DOHH2 (cell line): ENCODE data around the gene CDKN2B-AS1.

Source experiments
- H3F3A ChIP-seq: fragments of 200-600 bp; sonication (generic), shearing (Covaris generic); 2 replicates; pipeline ENCODE4 v1.6.0; 2016; ENCODE audit warnings: antibody characterized with exemption, mild to moderate bottlenecking; ENCODE audit not compliant: control insufficient read depth, insufficient read depth
- H3K27ac ChIP-seq: fragments of 200-600 bp; sonication (generic); 2 replicates; pipeline ENCODE4 v1.5.1; 2014; ENCODE audit warnings: low read depth, mild to moderate bottlenecking, low read length, moderate library complexity
- H3K27me3 ChIP-seq: fragments of 200-600 bp; sonication (generic); 2 replicates; pipeline ENCODE4 v1.6.1; 2014; ENCODE audit warnings: mild to moderate bottlenecking, low read length, mixed read lengths; ENCODE audit not compliant: control insufficient read depth
- H3K36me3 ChIP-seq: fragments of 200-600 bp; sonication (generic); 2 replicates; pipeline ENCODE4 v1.6.1; 2014; ENCODE audit warnings: mild to moderate bottlenecking, low read length, moderate library complexity, mixed read lengths; ENCODE audit not compliant: control insufficient read depth
- H3K4me1 ChIP-seq: fragments of 200-600 bp; sonication (generic); 2 replicates; pipeline ENCODE4 v1.6.1; 2014; ENCODE audit warnings: mild to moderate bottlenecking, low read length, mixed read lengths; ENCODE audit not compliant: control insufficient read depth
- H3K4me2 ChIP-seq: fragments of 200-600 bp; sonication (generic); 2 replicates; pipeline ENCODE4 v1.6.0; 2014; ENCODE audit warnings: mild to moderate bottlenecking, low read length, moderate library complexity
- H3K4me3 ChIP-seq: fragments of 200-600 bp; sonication (generic); 2 replicates; pipeline ENCODE4 v1.5.1; 2014; ENCODE audit warnings: mild to moderate bottlenecking, low read length, mixed read lengths
- H3K79me2 ChIP-seq: fragments of 200-600 bp; sonication (generic); 2 replicates; pipeline ENCODE4 v1.6.1; 2014; ENCODE audit warnings: mild to moderate bottlenecking, low read length, mixed read lengths; ENCODE audit not compliant: control insufficient read depth
- H3K9me2 ChIP-seq: fragments of 200-600 bp; sonication (generic); replicated peaks from 2 replicates; pipeline ENCODE4 v1.6.1; 2014; ENCODE audit warnings: mild to moderate bottlenecking, low read length, mixed read lengths; ENCODE audit not compliant: control insufficient read depth
- H3K9me3 ChIP-seq: fragments of 200-600 bp; sonication (generic); 2 replicates; pipeline ENCODE4 v1.6.1; 2014; ENCODE audit warnings: antibody characterized with exemption, low read length, mixed read lengths; ENCODE audit not compliant: control insufficient read depth, insufficient read depth
- H4K20me1 ChIP-seq: fragments of 200-600 bp; sonication (generic); 2 replicates; pipeline ENCODE4 v1.6.0; 2014; ENCODE audit warnings: low read depth, mild to moderate bottlenecking, antibody characterized with exemption, low read length, moderate library complexity; ENCODE audit not compliant: control insufficient read depth, insufficient read depth
- CTCF ChIP-seq: fragments of 200-600 bp; sonication (generic); IDR thresholded peaks from one replicate; pipeline ENCODE4 v1.5.1; 2014; ENCODE audit warnings: antibody characterized with exemption, mild to moderate bottlenecking, low read depth, low read length; ENCODE audit not compliant: poor library complexity, severe bottlenecking
- EZH2phosphoT487 ChIP-seq: fragments of 200-600 bp; sonication (generic); IDR thresholded peaks from 2 replicates; pipeline ENCODE4 v1.6.1; 2017; ENCODE audit warnings: borderline replicate concordance, mild to moderate bottlenecking, antibody characterized with exemption, low read length, moderate library complexity, mixed read lengths

The CDKN2B-AS1 gene

DNA sequence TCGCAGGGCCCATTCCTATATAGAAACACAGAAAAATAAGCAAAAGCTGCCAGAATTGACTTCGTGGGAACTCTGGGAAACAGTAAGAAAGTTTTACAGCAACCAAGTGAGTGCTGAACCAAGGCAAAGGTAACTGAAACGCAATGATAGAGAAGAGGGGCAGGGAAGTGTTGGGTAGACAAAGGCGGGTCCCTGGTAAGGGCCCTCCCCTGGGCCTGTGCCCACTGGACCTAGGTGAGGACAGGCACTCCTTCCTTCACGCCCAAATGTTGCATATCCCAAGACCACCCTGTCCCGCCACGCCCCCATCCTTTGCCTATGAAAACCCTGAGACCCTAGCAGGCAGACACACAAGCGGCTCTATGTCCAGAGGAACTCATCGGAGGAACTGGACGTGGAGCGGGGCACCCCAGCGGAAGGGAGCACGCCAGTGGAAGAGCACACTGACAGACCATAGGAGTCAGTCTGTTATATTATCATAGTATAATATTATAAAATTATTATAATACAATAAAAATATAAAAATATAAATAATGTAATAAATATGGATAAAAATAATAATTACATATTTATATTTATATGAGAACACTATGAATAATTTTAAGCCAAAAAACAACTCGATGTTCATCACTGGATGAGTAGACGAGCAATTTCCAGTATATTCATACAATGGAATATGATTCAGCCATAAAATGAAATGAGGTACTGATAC, 28.3 kb upstream of the CDKN2B-AS1 start:
- no peaks in the 10 kb centered on the region for H3K36me3 ChIP-seq
- no peaks in the 10 kb centered on the region for H4K20me1 ChIP-seq
- H3K4me1 ChIP-seq: no peaks in the 10 kb centered on the region
- no peak for TF ChIP-seq CTCF
- no peak for TF ChIP-seq EZH2phosphoT487
- no peaks in the 10 kb centered on the region for H3K9me2 ChIP-seq
- no peak overlapping the region for H3K4me2 ChIP-seq
- no peaks in the 10 kb centered on the region for H3F3A ChIP-seq
- H3K27me3 ChIP-seq: no peaks in the 10 kb centered on the region
- no peak overlapping the region for H3K27ac ChIP-seq
- H3K4me3 ChIP-seq: no peak overlapping the region
- H3K79me2 ChIP-seq: no peaks in the 10 kb centered on the region
- no peaks in the 10 kb centered on the region for H3K9me3 ChIP-seq

DNA sequence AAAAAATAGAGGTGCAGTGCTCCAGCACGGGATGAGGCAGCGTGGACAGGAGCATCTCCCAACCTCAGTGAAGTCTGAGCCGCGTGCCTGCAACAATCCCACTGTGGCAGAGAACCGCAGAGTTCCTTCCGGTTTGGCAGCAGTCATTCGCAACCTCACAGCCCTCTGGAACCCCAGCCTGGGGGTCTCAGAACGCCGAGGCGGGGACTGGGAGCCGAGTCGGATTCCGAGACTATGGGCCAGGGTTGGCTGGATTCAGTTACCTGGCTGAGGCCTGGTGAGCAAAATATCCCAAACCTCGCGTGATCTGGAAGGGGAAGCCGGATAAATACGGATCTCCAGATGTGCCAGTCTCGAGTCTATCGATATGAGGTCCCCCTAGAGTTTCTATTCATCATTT, 27.4 kb upstream of the CDKN2B-AS1 start:
- no peak overlapping the region for H3K4me3 ChIP-seq
- TF ChIP-seq CTCF (no peak), EZH2phosphoT487 (no peak)
- H3K27me3 ChIP-seq: no peaks in the 10 kb centered on the region
- H3K9me3 ChIP-seq: no peaks in the 10 kb centered on the region
- no peaks in the 10 kb centered on the region for H3K79me2 ChIP-seq
- H3K36me3 ChIP-seq: no peaks in the 10 kb centered on the region
- H3K27ac ChIP-seq: no peak overlapping the region
- H3F3A ChIP-seq: no peaks in the 10 kb centered on the region
- H3K4me1 ChIP-seq: no peaks in the 10 kb centered on the region
- H4K20me1 ChIP-seq: no peaks in the 10 kb centered on the region
- H3K9me2 ChIP-seq: no peaks in the 10 kb centered on the region
- H3K4me2 ChIP-seq: no peak overlapping the region

- no peaks in the 10 kb centered on the region for H3K36me3 ChIP-seq
- no peaks in the 10 kb centered on the region for H4K20me1 ChIP-seq
- no peak overlapping the region for H3K4me2 ChIP-seq
- no peaks in the 10 kb centered on the region for H3K27me3 ChIP-seq
- H3K27ac ChIP-seq: no peak overlapping the region
- H3K4me1 ChIP-seq: no peaks in the 10 kb centered on the region
- H3K79me2 ChIP-seq: no peaks in the 10 kb centered on the region
- no peaks in the 10 kb centered on the region for H3K9me2 ChIP-seq
- no peaks in the 10 kb centered on the region for H3F3A ChIP-seq
- H3K9me3 ChIP-seq: no peaks in the 10 kb centered on the region
- H3K4me3 ChIP-seq: no peak overlapping the region
- no peak for TF ChIP-seq CTCF
- TF ChIP-seq EZH2phosphoT487: no peak
Observed at GRCh38 chr9:21967702-21968101, 26.9 kb upstream of the CDKN2B-AS1 start.
